MM.1S (cell line): Measurements from ENCODE around the gene NEMF.
A peak's percentile ranks its signal among the peaks of the same experiment; 100 is the strongest.

ENCODE experiments used
- DNase-seq: peaks from one replicate; pipeline ENCODE4 v3.0.0-alpha.2; 2015
- H2AFZ ChIP-seq: fragments of 300-600 bp; sonication (generic); 2 replicates; pipeline ENCODE4 v1.6.0; 2016; ENCODE audit warnings: antibody characterized with exemption, low read length
- H3F3A ChIP-seq: fragments of 300-600 bp; sonication (generic); 2 replicates; pipeline ENCODE4 v1.6.1; 2016; ENCODE audit warnings: mild to moderate bottlenecking, antibody characterized with exemption, low read length, moderate library complexity, mixed read lengths; ENCODE audit not compliant: insufficient read depth
- H3K27ac ChIP-seq: fragments of 300-600 bp; sonication (generic); 2 replicates; pipeline ENCODE4 v1.5.1; 2016; ENCODE audit warnings: mild to moderate bottlenecking, low read length
- H3K27me3 ChIP-seq: fragments of 300-600 bp; sonication (generic); replicated peaks from 2 replicates; pipeline ENCODE4 v1.6.0; 2016; ENCODE audit warnings: low read length; ENCODE audit not compliant: insufficient read depth
- H3K36me3 ChIP-seq: fragments of 300-600 bp; sonication (generic); replicated peaks from 2 replicates; pipeline ENCODE4 v1.6.1; 2016; ENCODE audit warnings: mild to moderate bottlenecking, low read length, mixed read lengths; ENCODE audit not compliant: insufficient read depth
- H3K4me1 ChIP-seq: fragments of 300-600 bp; sonication (generic); 2 replicates; pipeline ENCODE4 v1.6.1; 2016; ENCODE audit warnings: low read length, mixed read lengths
- H3K4me2 ChIP-seq: fragments of 300-600 bp; sonication (generic); 2 replicates; pipeline ENCODE4 v1.6.0; 2016; ENCODE audit warnings: low read depth, low read length
- H3K4me3 ChIP-seq: fragments of 300-600 bp; sonication (generic); 2 replicates; pipeline ENCODE4 v1.5.1; 2016; ENCODE audit warnings: low read length, mixed read lengths
- H3K79me2 ChIP-seq: fragments of 300-600 bp; sonication (generic); 2 replicates; pipeline ENCODE4 v1.6.1; 2016; ENCODE audit warnings: mixed run types, low read length, mixed read lengths
- H3K9ac ChIP-seq: fragments of 300-600 bp; sonication (generic); 2 replicates; pipeline ENCODE4 v1.6.1; 2016; ENCODE audit warnings: low read length, mixed read lengths
- H3K9me2 ChIP-seq: fragments of 300-600 bp; sonication (generic); replicated peaks from 2 replicates; pipeline ENCODE4 v1.6.1; 2016; ENCODE audit warnings: mild to moderate bottlenecking, low read length, mixed read lengths; ENCODE audit not compliant: insufficient read depth
- H3K9me3 ChIP-seq: fragments of 300-600 bp; sonication (generic); replicated peaks from 2 replicates; pipeline ENCODE4 v1.6.1; 2016; ENCODE audit warnings: mild to moderate bottlenecking, low read length, mixed read lengths; ENCODE audit not compliant: insufficient read depth
- H4K20me1 ChIP-seq: fragments of 300-600 bp; sonication (generic); 2 replicates; pipeline ENCODE4 v1.6.1; 2016; ENCODE audit warnings: mild to moderate bottlenecking, low read length, moderate library complexity, mixed read lengths; ENCODE audit not compliant: insufficient read depth
- EZH2 ChIP-seq: fragments of 300-600 bp; sonication (generic); optimal IDR thresholded peaks from 2 replicates; pipeline ENCODE3; 2017; ENCODE audit warnings: low read depth, mild to moderate bottlenecking, antibody characterized with exemption, low read length, mixed read lengths
- EZH2phosphoT487 ChIP-seq: fragments of 300-600 bp; sonication (generic); IDR thresholded peaks from 2 replicates; pipeline ENCODE4 v1.6.1; 2018; ENCODE audit warnings: antibody characterized with exemption, low read length
- TF ChIP-seq, protein P1 (sequence below): fragments of 300-600 bp; sonication (generic); IDR thresholded peaks from 2 replicates; pipeline ENCODE4 v1.5.1; 2016; ENCODE audit warnings: antibody characterized with exemption, low read length, mixed read lengths

The NEMF gene

DNA sequence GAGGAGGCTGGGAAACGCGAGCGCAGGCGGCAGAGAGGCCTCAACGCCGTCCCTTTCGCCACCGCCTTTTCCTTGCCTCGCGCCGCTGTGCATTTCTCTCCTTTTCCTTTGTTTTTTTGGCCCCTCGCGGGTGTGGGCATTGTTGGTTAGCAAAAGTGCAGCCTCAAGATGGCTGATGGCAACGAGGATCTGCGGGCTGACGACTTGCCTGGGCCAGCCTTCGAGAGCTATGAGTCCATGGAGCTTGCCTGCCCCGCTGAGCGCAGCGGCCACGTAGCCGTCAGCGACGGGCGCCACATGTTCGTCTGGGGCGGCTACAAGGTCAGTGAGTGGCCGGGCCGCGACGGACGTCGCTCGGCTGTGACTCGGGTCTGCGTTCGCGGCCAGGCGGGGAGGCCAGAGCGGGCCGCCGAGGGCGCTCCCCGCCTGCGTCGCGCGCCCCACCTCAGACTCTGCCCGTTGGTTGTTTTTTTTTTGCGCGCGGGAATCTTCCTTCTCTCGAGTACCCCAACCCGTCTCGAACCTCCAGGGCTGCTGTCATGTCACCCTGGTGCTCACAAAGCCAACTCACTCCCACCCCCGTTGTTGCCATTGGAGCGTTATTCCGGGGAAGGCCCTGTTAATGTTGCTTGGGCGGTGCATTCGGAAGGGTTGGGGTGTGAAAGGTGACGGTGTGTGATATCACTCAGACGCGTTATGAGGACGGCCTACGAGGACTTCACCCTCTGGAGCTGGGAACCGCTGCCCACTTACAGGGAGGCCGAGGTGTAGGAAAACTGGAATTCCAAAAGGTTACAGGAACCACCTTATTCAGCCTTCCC lies 84.1 kb downstream of the NEMF start:
- H2AFZ ChIP-seq = peak overlapping the region; percentile 53
- peak overlapping the region; percentile 96 for H3K4me3 ChIP-seq
- peak overlapping the region; percentile 88 for H3K27ac ChIP-seq
- DNase-seq = peak; percentile 17
- H3K9me2 ChIP-seq = no peaks in the 10 kb centered on the region
- peaks cover 20% of the 10 kb centered on the region for H3K79me2 ChIP-seq
- no peak for TF ChIP-seq EZH2phosphoT487
- TF ChIP-seq, protein P1, sequence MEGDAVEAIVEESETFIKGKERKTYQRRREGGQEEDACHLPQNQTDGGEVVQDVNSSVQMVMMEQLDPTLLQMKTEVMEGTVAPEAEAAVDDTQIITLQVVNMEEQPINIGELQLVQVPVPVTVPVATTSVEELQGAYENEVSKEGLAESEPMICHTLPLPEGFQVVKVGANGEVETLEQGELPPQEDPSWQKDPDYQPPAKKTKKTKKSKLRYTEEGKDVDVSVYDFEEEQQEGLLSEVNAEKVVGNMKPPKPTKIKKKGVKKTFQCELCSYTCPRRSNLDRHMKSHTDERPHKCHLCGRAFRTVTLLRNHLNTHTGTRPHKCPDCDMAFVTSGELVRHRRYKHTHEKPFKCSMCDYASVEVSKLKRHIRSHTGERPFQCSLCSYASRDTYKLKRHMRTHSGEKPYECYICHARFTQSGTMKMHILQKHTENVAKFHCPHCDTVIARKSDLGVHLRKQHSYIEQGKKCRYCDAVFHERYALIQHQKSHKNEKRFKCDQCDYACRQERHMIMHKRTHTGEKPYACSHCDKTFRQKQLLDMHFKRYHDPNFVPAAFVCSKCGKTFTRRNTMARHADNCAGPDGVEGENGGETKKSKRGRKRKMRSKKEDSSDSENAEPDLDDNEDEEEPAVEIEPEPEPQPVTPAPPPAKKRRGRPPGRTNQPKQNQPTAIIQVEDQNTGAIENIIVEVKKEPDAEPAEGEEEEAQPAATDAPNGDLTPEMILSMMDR = no peak; the same call in 1 of the 2 replicates
- TF ChIP-seq EZH2 = no peak
- H3K27me3 ChIP-seq = no peaks in the 10 kb centered on the region
- peak overlapping the region; percentile 94 for H3K9ac ChIP-seq
- peak overlapping the region; percentile 74 for H3K4me2 ChIP-seq
- no peaks in the 10 kb centered on the region for H3K9me3 ChIP-seq
- peaks cover 11% of the 10 kb centered on the region; the same call in 1 of the 2 replicates for H3F3A ChIP-seq
- 0 out of 2 replicates have a peak, but pooled peaks cover 3% of the 10 kb centered on the region for H3K4me1 ChIP-seq
- H3K36me3 ChIP-seq = no peaks in the 10 kb centered on the region
- no peaks in the 10 kb centered on the region for H4K20me1 ChIP-seq

DNA sequence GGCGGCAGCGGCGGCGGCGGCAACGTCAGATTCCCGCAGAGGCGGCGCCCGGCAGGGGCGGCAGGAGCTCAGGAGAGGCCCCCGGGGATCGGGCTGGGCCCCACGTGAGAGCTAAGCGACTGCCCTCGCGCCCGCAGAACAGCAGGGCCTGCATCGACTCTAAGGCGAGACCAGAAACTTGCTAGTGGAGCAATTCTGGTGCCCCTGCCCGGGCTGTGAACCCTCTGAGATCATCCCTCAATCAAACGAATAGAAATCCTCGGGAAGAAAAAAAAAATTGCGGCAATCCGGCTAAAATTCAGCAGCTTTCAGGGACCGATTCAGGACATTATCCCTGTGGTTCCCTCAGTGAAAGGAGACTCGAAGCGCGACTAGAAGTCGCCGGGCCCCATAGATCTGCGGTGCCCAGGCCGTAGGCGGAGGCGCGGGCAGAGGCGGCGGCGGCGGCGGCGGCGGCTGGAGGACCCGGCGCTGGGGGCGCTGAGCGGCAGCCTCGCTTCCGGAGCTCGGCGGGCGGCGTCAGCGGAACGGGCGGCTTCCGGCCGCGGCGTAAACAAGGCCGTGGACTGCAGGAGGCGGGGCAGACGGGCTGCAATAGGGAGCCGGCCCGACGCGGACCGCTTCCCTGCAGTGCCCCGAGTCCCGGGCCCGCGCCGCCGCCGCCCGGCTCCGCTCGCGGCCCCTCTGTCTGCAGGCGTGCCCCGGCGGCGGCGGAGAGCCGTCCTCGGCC lies 84.9 kb downstream of the NEMF start, which contains the start of gene KLHDC2:
KLHDC2 (plus strand) TSS at position 583 of the 730 bp plus-strand sequence. CDS start 316 bp downstream, outside the sequence.
- peak within 1 kb of the TSS; percentile 93 for H3K27ac ChIP-seq
- H3K4me2 ChIP-seq = peak within 1 kb of the TSS; percentile 74
- H3K36me3 ChIP-seq = no peaks in the 10 kb centered on the region
- no peaks in the 10 kb centered on the region for H4K20me1 ChIP-seq
- no peaks in the 10 kb centered on the region for H3K27me3 ChIP-seq
- peaks cover 20% of the 10 kb centered on the region for H3K79me2 ChIP-seq
- peak within 1 kb of the TSS; percentile 58 for H2AFZ ChIP-seq
- TF ChIP-seq EZH2phosphoT487 (no peak), EZH2 (no peak)
- TF ChIP-seq, protein P1 = no peak; the same call in 1 of the 2 replicates
- peaks cover 11% of the 10 kb centered on the region; the same call in 1 of the 2 replicates for H3F3A ChIP-seq
- peak; percentile 84 for DNase-seq
- H3K9me2 ChIP-seq = no peaks in the 10 kb centered on the region
- H3K9me3 ChIP-seq = no peaks in the 10 kb centered on the region
- H3K4me3 ChIP-seq = peak within 1 kb of the TSS; percentile 96
- H3K4me1 ChIP-seq = 0 out of 2 replicates have a peak, but pooled peaks cover 3% of the 10 kb centered on the region
- peak within 1 kb of the TSS; percentile 94 for H3K9ac ChIP-seq

DNA sequence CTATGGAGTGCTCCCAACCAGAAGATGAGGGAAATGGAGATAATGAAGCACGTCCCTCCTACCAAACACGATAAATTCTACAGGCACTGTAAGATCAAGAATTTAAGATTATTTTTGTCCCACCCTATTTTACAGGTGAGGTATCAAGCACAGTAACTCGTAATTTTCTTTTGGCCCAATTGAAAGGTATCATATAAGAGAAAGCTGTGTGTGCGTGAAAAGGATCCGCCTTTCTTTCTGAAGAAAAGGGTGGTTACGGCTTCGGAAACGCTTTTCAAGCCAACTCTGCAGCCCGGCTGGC lies 85.4 kb downstream of the NEMF start:
- peaks cover 11% of the 10 kb centered on the region; the same call in 1 of the 2 replicates for H3F3A ChIP-seq
- TF ChIP-seq EZH2 (no peak), EZH2phosphoT487 (no peak)
- TF ChIP-seq, protein P1 = no peak
- peak overlapping the region; percentile 74 for H3K4me2 ChIP-seq
- H3K27ac ChIP-seq = peak overlapping the region; percentile 93
- H3K9me2 ChIP-seq = no peaks in the 10 kb centered on the region
- no peak for DNase-seq
- peak overlapping the region; percentile 58 for H2AFZ ChIP-seq
- no peaks in the 10 kb centered on the region for H3K27me3 ChIP-seq
- peak overlapping the region; percentile 84 for H3K9ac ChIP-seq
- no peaks in the 10 kb centered on the region for H3K36me3 ChIP-seq
- 0 out of 2 replicates have a peak, but pooled peaks cover 3% of the 10 kb centered on the region for H3K4me1 ChIP-seq
- peak overlapping the region; percentile 58 for H3K4me3 ChIP-seq
- peaks cover 20% of the 10 kb centered on the region for H3K79me2 ChIP-seq
- H3K9me3 ChIP-seq = no peaks in the 10 kb centered on the region
- H4K20me1 ChIP-seq = no peaks in the 10 kb centered on the region
